Fibroblast of skin of back (primary cell): ENCODE measurements around the gene ZNF23.

Experiments
- DNase-seq: peaks from one replicate; pipeline ENCODE4 v3.0.0-alpha.2; 2013

The ZNF23 gene

DNA sequence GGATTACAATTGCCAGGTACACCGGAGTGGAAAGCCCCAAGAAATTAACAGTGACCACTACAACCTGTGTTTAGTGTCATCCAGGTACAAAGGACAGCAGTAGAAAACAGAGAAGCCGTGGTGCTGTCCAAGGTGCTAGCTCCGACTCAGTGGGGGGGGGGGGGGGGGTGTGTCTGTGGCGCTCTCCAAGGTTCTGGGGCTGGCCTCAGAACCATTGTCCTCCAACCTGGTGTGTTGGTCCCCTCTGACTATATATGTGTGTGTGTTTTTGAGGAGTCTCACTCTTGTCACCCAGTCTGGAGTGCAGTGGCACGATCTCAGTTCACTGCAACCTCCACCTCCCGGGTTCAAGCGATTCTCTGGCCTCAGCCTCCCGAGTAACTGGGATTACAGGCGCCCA, 5.8 kb upstream of the ZNF23 start:
- DNase-seq: peak; percentile 39

- DNase-seq: no peak
These were observed 2.2 kb upstream of the ZNF23 start for GRCh38 chr16:71464231-71464630.

GRCh38 chr16:71460941-71461340, 1.1 kb downstream of the ZNF23 start:
- DNase-seq: no peak

DNA sequence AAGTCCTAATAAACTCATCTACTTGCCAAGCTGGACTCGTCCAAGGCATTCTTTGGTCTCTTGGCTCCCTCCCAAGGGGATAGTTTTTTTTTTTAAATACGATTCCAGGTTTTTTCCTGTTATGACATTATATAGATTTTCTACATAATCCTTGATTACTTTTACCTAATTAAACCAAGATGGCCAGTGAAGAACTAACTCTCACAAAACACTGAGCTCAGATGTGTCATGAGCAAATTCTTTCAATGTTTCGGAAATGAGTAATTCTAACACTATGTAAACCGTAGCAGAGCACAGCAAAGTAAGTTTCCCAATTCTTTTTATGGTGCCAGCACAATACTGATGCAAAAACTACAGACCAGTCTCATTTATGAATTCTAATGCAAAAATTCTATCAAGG, 1.8 kb downstream of the ZNF23 start:
- peak; percentile 84 for DNase-seq

DNA sequence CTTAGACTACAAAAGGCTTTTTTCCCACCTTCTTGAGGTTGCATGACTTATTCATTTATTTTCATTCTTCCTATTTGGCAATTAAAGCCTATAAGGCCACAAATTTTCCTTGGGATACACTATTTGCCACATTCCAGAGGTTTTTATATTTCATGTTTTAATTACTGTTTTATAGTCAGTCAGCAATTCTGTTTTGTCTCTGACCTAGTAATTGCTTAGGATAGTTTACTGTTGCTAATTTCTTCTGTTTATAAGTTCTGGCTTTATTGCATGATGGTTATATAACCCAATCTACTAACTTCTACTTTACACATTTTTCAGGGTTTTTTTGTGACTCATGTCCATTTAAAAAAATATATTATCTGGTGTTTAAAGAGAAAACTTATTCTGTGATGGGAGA, 2.5 kb downstream of the ZNF23 start:
- no peak for DNase-seq

GRCh38 chr16:71456801-71457200, 5.2 kb downstream of the ZNF23 start:
- DNase-seq: no peak

DNA sequence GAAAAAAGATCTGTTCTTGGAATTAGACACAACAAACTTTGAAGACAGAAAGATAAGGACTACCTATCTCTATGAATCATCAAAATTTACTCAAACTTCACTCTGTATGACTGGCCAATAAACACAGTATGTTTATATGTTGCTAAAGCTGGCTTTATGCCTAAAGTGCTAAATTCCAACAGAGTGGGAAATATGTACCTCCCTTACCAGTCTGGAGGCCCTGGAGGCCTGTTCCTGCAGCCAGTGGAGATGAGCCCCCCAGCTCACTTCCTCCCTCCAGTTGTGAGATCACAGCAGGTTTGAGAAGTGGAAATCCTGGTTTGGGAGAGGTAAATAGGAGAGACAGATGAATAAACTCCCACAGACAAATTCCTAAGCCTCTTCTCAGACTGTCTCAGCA, 9.0 kb downstream of the ZNF23 start:
- DNase-seq: no peak

- no peak for DNase-seq
These were observed 13.0 kb downstream of the ZNF23 start for GRCh38 chr16:71449020-71449419.

DNA sequence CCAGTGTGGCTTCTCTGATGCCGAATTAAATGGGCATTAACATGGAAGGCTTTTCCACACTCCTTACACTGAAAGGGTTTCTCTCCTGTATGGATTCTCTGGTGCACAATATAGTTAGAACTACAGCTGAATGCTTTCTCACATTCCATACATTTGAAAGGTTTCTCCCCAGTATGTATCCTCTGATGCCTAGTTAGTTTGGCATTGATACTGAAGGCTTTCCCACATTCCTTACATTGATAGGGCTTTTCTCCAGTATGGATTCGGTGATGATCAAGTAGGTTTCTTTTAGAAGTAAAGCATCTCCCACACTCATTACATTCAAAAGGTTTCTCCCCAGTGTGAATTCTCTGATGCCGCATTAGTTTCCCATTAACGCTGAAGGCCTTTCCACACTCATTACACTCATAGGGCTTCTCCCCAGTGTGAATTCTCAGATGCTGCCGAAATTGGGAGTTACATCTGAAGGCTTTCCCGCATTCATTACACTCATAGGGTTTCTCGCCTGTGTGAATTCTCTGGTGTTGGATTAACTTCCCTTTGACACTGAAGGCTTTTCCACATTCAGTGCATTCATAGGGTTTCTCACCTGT, 13.7 kb downstream of the ZNF23 start:
- no peak for DNase-seq

DNA sequence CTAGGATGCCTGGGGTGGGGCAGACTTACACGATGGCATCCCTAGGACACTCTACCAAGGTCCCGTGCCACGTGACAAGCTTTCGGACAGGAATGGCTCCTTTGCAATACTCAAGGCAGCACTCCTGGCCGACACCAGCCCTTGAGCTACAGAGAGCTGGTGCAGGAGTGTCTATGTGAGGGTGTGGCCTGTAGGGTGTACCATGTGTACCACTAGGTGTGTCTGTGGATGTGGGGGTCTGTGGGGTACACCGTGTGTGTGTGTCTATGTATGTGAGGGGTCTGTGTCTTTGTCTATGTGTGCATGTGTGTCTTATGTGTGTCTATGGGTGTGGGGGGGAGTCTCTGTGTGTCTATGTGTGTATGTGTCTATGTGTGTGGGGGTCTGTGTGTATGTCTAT, 18.3 kb downstream of the ZNF23 start:
- no peak for DNase-seq

GRCh38 chr16:71442051-71442440, 20.0 kb downstream of the ZNF23 start, which contains the start of gene TLE7:
TSS of gene TLE7 (minus strand) at chr16:71442054. CDS start at chr16:71433324, 8,730 bp downstream.
- DNase-seq: no peak

- DNase-seq: no peak
These were observed 20.5 kb downstream of the ZNF23 start for GRCh38 chr16:71441348-71442050.

DNA sequence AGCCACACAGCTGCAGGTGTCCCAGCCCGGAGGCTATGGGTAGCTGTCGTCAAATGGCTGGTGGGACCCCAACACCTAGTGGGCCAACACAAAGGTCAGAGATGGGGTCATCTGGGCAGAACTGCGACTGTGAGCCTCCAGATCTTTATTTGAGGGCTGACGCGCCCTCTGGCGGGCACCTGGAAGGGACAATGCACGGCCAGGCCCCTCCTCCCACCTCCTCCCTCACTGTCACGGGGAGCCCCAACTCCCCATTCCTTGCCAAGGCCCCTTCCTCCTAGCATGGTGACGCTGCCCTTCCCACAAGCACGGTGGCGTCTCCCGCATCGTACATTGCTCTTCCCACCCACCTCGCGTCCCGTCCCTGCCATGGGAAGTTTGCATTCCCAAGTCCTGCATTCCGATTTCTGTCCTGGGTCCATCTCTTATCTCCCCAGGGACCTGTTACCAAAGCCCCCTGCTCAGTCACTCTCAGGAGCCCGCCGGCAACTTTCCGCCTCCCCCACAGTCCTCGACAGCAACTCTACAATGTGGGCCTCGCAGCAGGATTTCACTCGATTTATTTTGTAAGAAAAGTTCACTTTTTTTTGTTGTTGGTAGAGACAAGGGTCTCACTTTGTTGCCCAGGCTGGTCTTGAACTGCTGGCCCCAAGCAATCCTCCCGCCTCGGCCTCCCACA, 21.2 kb downstream of the ZNF23 start:
- no peak for DNase-seq

DNA sequence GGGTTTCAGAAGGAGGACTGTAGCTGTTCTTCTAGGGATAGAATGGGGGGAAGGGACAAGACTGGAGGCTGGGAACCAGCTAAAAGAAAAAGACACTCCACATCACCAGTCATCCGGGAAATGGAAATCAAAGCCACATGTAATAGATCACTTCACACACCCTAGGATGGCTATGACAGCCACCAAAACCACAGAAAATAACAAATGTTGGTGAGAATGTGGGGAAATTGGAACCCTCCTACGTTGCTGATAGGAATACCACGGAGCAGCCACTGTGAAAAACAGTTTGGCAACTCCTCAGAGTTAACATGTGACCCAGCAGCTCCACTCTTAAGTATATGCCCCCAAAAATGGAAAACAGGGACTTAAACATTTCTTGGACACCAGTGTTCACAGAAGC, 22.5 kb downstream of the ZNF23 start:
- peak; percentile 30 for DNase-seq

GRCh38 chr16:71436473-71436872, 25.6 kb downstream of the ZNF23 start:
- no peak for DNase-seq

DNA sequence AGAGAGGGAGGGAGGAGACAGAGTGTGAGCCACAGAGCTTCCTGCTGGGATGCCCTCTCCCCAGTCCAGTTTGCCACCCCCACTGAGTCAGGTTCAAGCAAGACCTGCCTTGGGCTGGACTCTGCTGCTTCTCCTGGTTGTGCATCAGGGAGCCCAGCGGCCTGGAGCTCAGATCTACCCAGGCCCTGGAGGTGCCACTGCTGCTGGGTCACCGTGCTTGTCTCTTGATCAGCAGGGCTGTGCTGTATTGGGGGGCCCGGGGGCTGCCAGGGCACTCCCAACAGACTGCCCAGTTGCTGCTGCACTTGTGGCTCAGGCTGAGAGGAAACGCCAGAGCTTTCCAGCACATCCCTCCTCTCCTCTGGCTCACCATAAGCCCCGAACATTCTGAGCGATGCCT, 29.1 kb downstream of the ZNF23 start:
- DNase-seq: no peak

GRCh38 chr16:71431991-71432390, 30.1 kb downstream of the ZNF23 start:
- DNase-seq: no peak

DNA sequence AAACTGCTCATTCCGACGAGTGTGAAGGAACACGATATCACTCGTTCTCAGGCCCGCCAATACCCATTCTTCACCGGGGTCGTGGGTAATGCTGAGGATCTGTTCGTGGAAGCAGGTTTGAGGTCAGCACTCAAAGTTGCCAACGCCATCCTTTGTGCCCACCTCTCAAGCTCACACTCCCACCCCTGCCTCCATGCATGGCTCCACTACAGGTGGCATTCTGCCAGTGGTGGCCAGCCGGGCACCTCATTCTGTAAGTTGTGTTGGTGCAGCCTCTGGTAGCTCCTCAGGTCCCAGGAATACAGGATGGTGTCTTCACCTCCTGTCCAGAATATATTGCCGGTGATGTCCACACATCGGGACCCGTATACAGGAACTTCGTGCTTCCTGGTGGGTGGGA, 30.9 kb downstream of the ZNF23 start:
- no peak for DNase-seq

GRCh38 chr16:71430744-71431143, 31.3 kb downstream of the ZNF23 start:
- DNase-seq: no peak

GRCh38 chr16:71429581-71429980, 32.5 kb downstream of the ZNF23 start:
- DNase-seq: no peak

DNA sequence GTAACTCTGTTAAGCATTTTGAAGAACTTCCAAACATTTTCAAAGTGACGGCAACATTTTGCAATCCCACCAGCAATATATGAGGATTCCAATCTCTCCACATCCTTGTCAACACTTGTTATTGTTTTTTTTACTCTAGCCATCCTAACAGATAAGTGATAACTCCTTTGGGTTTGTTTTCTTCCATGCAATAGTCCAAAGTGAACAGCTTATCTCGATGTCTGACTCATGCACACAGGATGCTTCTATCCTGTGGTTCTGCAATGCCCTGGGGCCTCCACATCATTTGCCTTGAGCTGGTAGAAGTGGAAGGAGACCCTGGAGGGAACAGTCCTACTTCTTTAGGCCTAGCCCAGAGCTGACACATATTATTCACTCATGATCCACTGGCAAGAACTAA, 33.2 kb downstream of the ZNF23 start:
- no peak for DNase-seq

DNA sequence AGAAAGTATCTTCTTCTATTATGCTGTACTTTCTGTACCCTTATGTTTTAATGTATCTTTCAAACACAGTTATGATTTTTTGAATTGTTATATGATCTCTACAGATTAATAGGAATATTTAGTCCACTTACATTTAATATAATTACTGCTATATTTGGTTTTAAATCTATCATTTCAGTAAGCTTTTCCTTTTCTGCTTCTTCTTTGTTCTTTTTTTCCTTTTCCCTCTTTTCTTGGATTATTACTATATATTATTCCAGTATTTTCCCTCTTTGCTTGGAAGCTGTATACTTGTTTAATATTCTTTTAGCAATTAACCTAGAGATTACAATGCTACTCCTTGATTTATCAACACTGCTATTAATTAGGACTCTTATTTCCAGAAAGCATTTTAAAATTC, 33.7 kb downstream of the ZNF23 start:
- no peak for DNase-seq

- no peak for DNase-seq
These were observed 35.0 kb downstream of the ZNF23 start for GRCh38 chr16:71426880-71427615.
